ENCODE data around the gene MMP19.

Gene MMP19

GRCh38 chr12:55816881-55817344 is 25.8 kb downstream of the MMP19 start:
- TF ChIP-seq, protein P1, sequence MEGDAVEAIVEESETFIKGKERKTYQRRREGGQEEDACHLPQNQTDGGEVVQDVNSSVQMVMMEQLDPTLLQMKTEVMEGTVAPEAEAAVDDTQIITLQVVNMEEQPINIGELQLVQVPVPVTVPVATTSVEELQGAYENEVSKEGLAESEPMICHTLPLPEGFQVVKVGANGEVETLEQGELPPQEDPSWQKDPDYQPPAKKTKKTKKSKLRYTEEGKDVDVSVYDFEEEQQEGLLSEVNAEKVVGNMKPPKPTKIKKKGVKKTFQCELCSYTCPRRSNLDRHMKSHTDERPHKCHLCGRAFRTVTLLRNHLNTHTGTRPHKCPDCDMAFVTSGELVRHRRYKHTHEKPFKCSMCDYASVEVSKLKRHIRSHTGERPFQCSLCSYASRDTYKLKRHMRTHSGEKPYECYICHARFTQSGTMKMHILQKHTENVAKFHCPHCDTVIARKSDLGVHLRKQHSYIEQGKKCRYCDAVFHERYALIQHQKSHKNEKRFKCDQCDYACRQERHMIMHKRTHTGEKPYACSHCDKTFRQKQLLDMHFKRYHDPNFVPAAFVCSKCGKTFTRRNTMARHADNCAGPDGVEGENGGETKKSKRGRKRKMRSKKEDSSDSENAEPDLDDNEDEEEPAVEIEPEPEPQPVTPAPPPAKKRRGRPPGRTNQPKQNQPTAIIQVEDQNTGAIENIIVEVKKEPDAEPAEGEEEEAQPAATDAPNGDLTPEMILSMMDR (IDR thresholded peaks at IDR 0.05; ENCODE audit: low read depth, low read length, missing control alignments), result no peak
- in situ Hi-C loops (cut with HindIII; ENCODE audit: low sequenced_read_pairs), result no loop called here
- peak overlapping the region; percentile 74 for H3K4me3 ChIP-seq (ENCODE audit: low read depth, low read length)
- no peak for DNase-seq (ENCODE audit: low read depth)

- no peak for DNase-seq (ENCODE audit: low read depth)
- in situ Hi-C loops (cut with HindIII; ENCODE audit: low sequenced_read_pairs), result no loop called here
- H3K4me3 ChIP-seq (ENCODE audit: low read depth, low read length), result peak overlapping the region; percentile 6
- TF ChIP-seq, protein P1 (IDR thresholded peaks at IDR 0.05; ENCODE audit: low read depth, low read length, missing control alignments), result no peak
These were observed 27.3 kb downstream of the MMP19 start for GRCh38 chr12:55815473-55815872.

GRCh38 chr12:55814257-55814656 is 28.5 kb downstream of the MMP19 start:
- in situ Hi-C loops (cut with HindIII; ENCODE audit: low sequenced_read_pairs), result no loop called here
- H3K4me3 ChIP-seq (ENCODE audit: low read depth, low read length), result no peak overlapping the region
- DNase-seq (ENCODE audit: low read depth), result no peak
- TF ChIP-seq, protein P1 (IDR thresholded peaks at IDR 0.05; ENCODE audit: low read depth, low read length, missing control alignments), result no peak

DNA sequence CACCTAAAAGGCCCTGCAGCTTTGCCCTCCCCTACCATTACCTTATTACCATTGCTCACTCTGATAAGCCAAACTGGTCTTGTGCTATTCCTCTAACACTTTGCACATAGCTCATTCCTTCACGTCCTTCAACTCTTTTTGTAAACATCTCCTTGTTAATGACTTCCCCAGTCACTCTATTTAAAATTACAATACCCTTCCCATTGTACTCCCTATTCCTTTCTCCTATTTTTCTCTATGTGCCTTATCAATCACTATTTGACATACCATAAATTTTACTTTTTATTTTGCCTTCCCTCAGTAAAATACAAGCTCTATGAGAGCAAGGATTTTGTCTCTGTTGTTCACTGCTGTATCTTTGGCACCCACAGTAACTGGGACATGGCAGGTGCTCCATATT is 30.6 kb downstream of the MMP19 start:
- no peak for DNase-seq (ENCODE audit: low read depth)
- in situ Hi-C loops (cut with HindIII; ENCODE audit: low sequenced_read_pairs), result no loop called here
- TF ChIP-seq, protein P1 (IDR thresholded peaks at IDR 0.05; ENCODE audit: low read depth, low read length, missing control alignments), result no peak
- no peak overlapping the region for H3K4me3 ChIP-seq (ENCODE audit: low read depth, low read length)

DNA sequence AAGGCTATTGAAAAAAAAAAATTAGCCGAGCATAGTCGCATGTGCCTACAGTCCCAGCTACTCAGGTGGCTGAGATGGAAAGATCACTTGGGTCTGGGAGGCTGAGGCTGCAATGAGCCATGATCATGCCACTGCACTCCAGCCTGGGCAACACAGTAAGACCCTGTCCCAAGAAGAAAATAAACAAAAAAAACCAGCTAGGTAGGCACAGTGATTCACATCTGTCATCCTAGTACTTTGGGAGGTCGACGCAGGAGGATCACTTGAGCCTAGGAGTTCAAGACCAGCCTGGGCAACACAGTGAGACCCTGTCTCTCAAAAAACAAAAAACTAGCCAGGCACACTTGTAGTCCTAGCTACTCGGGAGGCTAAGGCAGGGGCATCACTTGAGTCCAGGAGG is 33.5 kb downstream of the MMP19 start:
- no peak overlapping the region for H3K4me3 ChIP-seq (ENCODE audit: low read depth, low read length)
- TF ChIP-seq, protein P1 (IDR thresholded peaks at IDR 0.05; ENCODE audit: low read depth, low read length, missing control alignments), result no peak
- in situ Hi-C loops (cut with HindIII; ENCODE audit: low sequenced_read_pairs), result no loop called here
- no peak for DNase-seq (ENCODE audit: low read depth)

DNA sequence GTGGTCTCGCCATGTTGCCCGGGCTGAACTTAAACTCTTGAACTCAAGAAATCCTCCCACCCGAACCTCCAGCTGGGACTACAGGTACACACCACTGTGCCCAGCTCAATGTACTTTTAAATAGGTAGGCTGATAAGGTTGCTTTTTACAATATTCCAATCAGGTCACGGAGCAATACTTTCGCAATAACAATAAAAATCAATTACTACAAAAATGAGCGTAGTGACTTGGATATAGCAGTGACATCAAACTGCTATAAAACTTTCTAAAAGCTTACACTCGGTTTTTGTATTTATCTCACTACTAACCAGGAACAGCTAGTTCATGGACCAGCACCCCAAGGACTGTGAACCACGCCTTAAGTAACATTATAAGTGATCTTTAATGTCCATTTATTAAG is 35.8 kb downstream of the MMP19 start:
- H3K4me3 ChIP-seq (ENCODE audit: low read depth, low read length), result no peak overlapping the region
- in situ Hi-C loops (cut with HindIII; ENCODE audit: low sequenced_read_pairs), result no loop called here
- TF ChIP-seq, protein P1 (IDR thresholded peaks at IDR 0.05; ENCODE audit: low read depth, low read length, missing control alignments), result no peak
- DNase-seq (ENCODE audit: low read depth), result no peak

DNA sequence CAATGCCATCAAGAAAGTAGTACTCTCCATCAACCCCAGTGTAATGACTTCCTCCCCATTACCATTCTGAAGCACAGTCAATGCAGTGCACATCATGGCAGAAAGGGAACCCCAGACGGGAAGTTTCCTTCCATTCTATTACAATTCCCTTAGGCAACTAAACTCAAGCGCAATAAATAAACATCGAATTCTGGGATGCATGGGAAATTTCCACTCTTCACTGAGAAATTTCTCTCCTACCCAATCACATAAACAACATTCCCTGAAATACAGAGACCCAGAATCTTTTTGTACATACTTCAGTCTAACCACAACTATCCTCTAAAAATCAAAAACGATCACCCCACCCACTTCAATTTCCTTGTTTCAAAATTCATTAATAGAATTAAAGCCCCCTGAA is 45.2 kb downstream of the MMP19 start:
- in situ Hi-C loops (cut with HindIII; ENCODE audit: low sequenced_read_pairs), result no loop called here

More for the DNA sequence above, 45.2 kb downstream of the MMP19 start:
- TF ChIP-seq, protein P1 (IDR thresholded peaks at IDR 0.05; ENCODE audit: low read depth, low read length, missing control alignments), result no peak
- no peak for DNase-seq (ENCODE audit: low read depth)
- no peak overlapping the region for H3K4me3 ChIP-seq (ENCODE audit: low read depth, low read length)
